K562 (cell line): ENCODE results near the gene ZNF785. TPM values are rescaled to one million over a fixed set of nuclear protein-coding genes. Genes with fewer than 3 reads are reported as not detected.

Experiments used
- ATAC-seq: fragments of 200-7000 bp; cut with Tn5 transposase; 3 replicates; pipeline ENCODE4 v1.9.1; 2020; ENCODE audit warnings: moderate library complexity
- BruUV-seq: library from RNA; stranded (reverse); fragments of 400-500 nt; replicated peaks from 2 replicates; lab custom pipeline; 2021; lab: Mats Ljungman, UMichigan
- CTCF ChIA-PET: fragments of 300-600 bp; formaldehyde crosslinking; extraction: SDS; loops from one replicate; lab custom pipeline; 2021; ENCODE audit warnings: low intra/inter-chr PET ratio; lab: Yijun Ruan, JAX
- POLR2A ChIA-PET: fragments of 300-600, 350-650 bp; sonication (Branson Sonifier 250); formaldehyde crosslinking; extraction: SDS; loops from one replicate; lab custom pipeline; 2021; ENCODE audit warnings: antibody characterized with exemption, inconsistent platforms; lab: Yijun Ruan, JAX
- DNase-seq, 4 experiments: peaks; one replicate each; pipeline versions ENCODE4 v3.0.0 to v3.0.0-alpha.2; 2011 to 2018; ENCODE audit warnings: low spot score in 3 of 4, mixed read lengths in 3 of 4; ENCODE audit errors: extremely low read depth in 1 of 4
- FAIRE-seq: peaks from 2 replicates; lab custom pipeline; 2011; peaks lifted over from hg19 to GRCh38; lab: Jason Lieb, UNC
- H2AFZ ChIP-seq: 2 replicates; pipeline ENCODE4 v1.6.0; 2011; ENCODE audit warnings: low read depth, low read length, control low read depth, inconsistent platforms
- H3K27ac ChIP-seq: fragments of 200-600 bp; 3 replicates; pipeline ENCODE4 v1.8.0; 2011; ENCODE audit warnings: low read depth, mild to moderate bottlenecking, control low read depth, inconsistent platforms, low read length, moderate library complexity, mixed read lengths; ENCODE audit errors: extremely low read depth
- H3K27me3 ChIP-seq, 2 experiments: fragments of 300-600 bp in 1 of 2; 2 replicates in 1 of 2; 3 replicates in 1 of 2; pipeline versions ENCODE4 v1.6.0 to v1.8.0; 2011; ENCODE audit warnings: inconsistent platforms in 2 of 2, low read length in 2 of 2, mild to moderate bottlenecking in 1 of 2, mixed read lengths in 1 of 2, moderate library complexity in 1 of 2; ENCODE audit not compliant: control insufficient read depth in 2 of 2, insufficient read depth in 2 of 2
- H3K36me3 ChIP-seq: fragments of 300-600 bp; 3 replicates; pipeline ENCODE4 v1.8.0; 2011; ENCODE audit warnings: mild to moderate bottlenecking, low read length, inconsistent platforms; ENCODE audit not compliant: control insufficient read depth, insufficient read depth
- H3K4me1 ChIP-seq, 2 experiments: fragments of 200-600 bp in 1 of 2; replicated peaks in 1 of 2; 2 replicates in 1 of 2; 3 replicates in 1 of 2; pipeline versions ENCODE4 v1.5.1 to v1.8.0; 2011; ENCODE audit warnings: inconsistent platforms in 2 of 2, low read length in 2 of 2, mild to moderate bottlenecking in 1 of 2, mixed read lengths in 1 of 2, moderate library complexity in 1 of 2; ENCODE audit not compliant: control insufficient read depth in 2 of 2, insufficient read depth in 2 of 2
- H3K4me2 ChIP-seq: 2 replicates; pipeline ENCODE4 v1.6.1; 2011; ENCODE audit warnings: low read length, control low read depth, inconsistent platforms, mixed read lengths; ENCODE audit not compliant: insufficient read depth
- H3K4me3 ChIP-seq: fragments of 200-600 bp; sonication (generic), shearing (Covaris generic); 2 replicates; pipeline ENCODE4 v1.5.1; 2016; ENCODE audit warnings: control low read depth, inconsistent platforms
- H3K79me2 ChIP-seq: fragments of 200-600 bp; 3 replicates; pipeline ENCODE4 v1.8.0; 2011; ENCODE audit warnings: low read length, inconsistent platforms; ENCODE audit not compliant: control insufficient read depth, insufficient read depth
- H3K9ac ChIP-seq, 2 experiments: 2 replicates each; pipeline versions ENCODE4 v1.6.0 to v1.6.1; 2011; ENCODE audit warnings: low read depth in 2 of 2, low read length in 2 of 2, control low read depth in 1 of 2, inconsistent platforms in 1 of 2, mild to moderate bottlenecking in 1 of 2, mixed read lengths in 1 of 2; ENCODE audit not compliant: insufficient read depth in 1 of 2
- H3K9me1 ChIP-seq: one replicate; pipeline ENCODE4 v1.6.0; 2011; ENCODE audit warnings: inconsistent platforms, mild to moderate bottlenecking, low read length, moderate library complexity; ENCODE audit not compliant: control insufficient read depth, insufficient read depth
- H3K9me3 ChIP-seq: replicated peaks from 2 replicates; pipeline ENCODE4 v1.5.1; 2011; ENCODE audit warnings: low read depth, low read length, inconsistent platforms; ENCODE audit not compliant: control insufficient read depth, insufficient read depth
- H4K20me1 ChIP-seq: replicated peaks from 2 replicates; pipeline ENCODE4 v1.6.1; 2011; ENCODE audit warnings: low read length, inconsistent platforms, mixed read lengths; ENCODE audit not compliant: control insufficient read depth, insufficient read depth
- ARHGAP35 ChIP-seq: fragments of 450-650 bp; IDR thresholded peaks from 2 replicates; pipeline ENCODE4 v1.6.1; 2018; ENCODE audit not compliant: partially characterized antibody
- C11orf30 ChIP-seq: fragments of 450-650 bp; IDR thresholded peaks from 2 replicates; pipeline ENCODE4 v1.6.1; 2016; ENCODE audit warnings: low read depth, mild to moderate bottlenecking
- FOXJ2 ChIP-seq: fragments of 200-800 bp; sonication (Bioruptor generic); IDR thresholded peaks from 2 replicates; pipeline ENCODE4 v1.6.1; 2016; ENCODE audit warnings: missing genetic modification characterization, missing compliant biosample characterization
- MCM2 ChIP-seq: fragments of 450-650 bp; IDR thresholded peaks from 2 replicates; pipeline ENCODE4 v1.6.1; 2017; ENCODE audit warnings: low read depth, mild to moderate bottlenecking
- MTF1 ChIP-seq: fragments of 250-450 bp; sonication (Bioruptor Pico); IDR thresholded peaks from 2 replicates; pipeline ENCODE4 v1.9.0; 2021; ENCODE audit warnings: moderate library complexity, mild to moderate bottlenecking, inconsistent platforms, borderline replicate concordance
- PCBP1 ChIP-seq: fragments of 200-400 bp; formaldehyde crosslinking; IDR thresholded peaks from 2 replicates; pipeline ENCODE4 v1.6.1; 2018; ENCODE audit warnings: mild to moderate bottlenecking, low read depth, low read length; ENCODE audit not compliant: poor library complexity, severe bottlenecking
- PCBP2 ChIP-seq: fragments of 200-400 bp; formaldehyde crosslinking; IDR thresholded peaks from 2 replicates; pipeline ENCODE4 v1.6.1; 2018; ENCODE audit warnings: low read length, low read depth, mild to moderate bottlenecking, moderate library complexity; ENCODE audit not compliant: poor library complexity, severe bottlenecking
- RBM39 ChIP-seq: fragments of 200-400 bp; formaldehyde crosslinking; optimal IDR thresholded peaks from 2 replicates; pipeline ENCODE3; 2018; ENCODE audit warnings: low read depth, low read length
- SPI1 ChIP-seq: IDR thresholded peaks from 2 replicates; pipeline ENCODE4 v1.6.1; 2011; ENCODE audit warnings: low read depth, low read length, control low read depth, borderline replicate concordance
- TBP ChIP-seq: optimal IDR thresholded peaks from 2 replicates; pipeline ENCODE3; 2011; ENCODE audit warnings: low read depth, low read length, improper control_type of control experiment
- ZNF436 ChIP-seq: fragments of 250-450, 450-650 bp; sonication (Bioruptor Pico); formaldehyde crosslinking; IDR thresholded peaks from 2 replicates; pipeline ENCODE4 v1.7.0; 2020; ENCODE audit warnings: mild to moderate bottlenecking
- ZNF589 ChIP-seq: fragments of 200-800 bp; sonication (Bioruptor generic); IDR thresholded peaks from 2 replicates; pipeline ENCODE4 v1.6.1; 2016; ENCODE audit warnings: low read depth, missing genetic modification characterization, missing compliant biosample characterization
- ZNF699 ChIP-seq: fragments of 250-450 bp; sonication (Bioruptor Pico); IDR thresholded peaks from 2 replicates; pipeline ENCODE4 v1.8.0; 2021; ENCODE audit warnings: mild to moderate bottlenecking, moderate library complexity; ENCODE audit not compliant: insufficient replicate concordance
- WGBS: fragments of 100-300 bp; shearing (Covaris generic); methylation state at CpG from one replicate; pipeline ENCODE4 v1.1.6; 2016; ENCODE audit warnings: low coverage, mixed read lengths; ENCODE audit not compliant: insufficient coverage; ENCODE audit errors: missing lambda C conversion rate; 5-methylcytosine and 5-hydroxymethylcytosine counted together
- in situ Hi-C: fragments of 300-500 bp; cut with MboI; formaldehyde crosslinking; loops from 4 replicates; pipeline ENCODE4 v1.15.0; 2018; ENCODE audit warnings: inconsistent platforms, mixed read lengths
- intact Hi-C: fragments of 100-400 bp; cut with micrococcal nuclease; formaldehyde crosslinking; loops from 2 replicates; pipeline ENCODE4 v1.14.2; 2022
- polyA plus RNA-seq, 8 experiments: library from polyadenylated mRNA; depleted of rRNA in 4 of 8; stranded (reverse) in 5 of 8; unstranded in 3 of 8; fragments of >200 nt; fragmentation: Nextera tagmentation in 2 of 8; fragmentation: Illumina TruSeq in 1 of 8; extraction: Ambion mirVana in 2 of 8; extraction: Trizol in 1 of 8; gene quantifications; 2 replicates each; pipeline versions ENCODE4 v1.2.1 to v1.2.3, GENCODE V29; 2011 to 2014; ENCODE audit warnings: inconsistent platforms in 1 of 8, missing spikeins in 1 of 8
- total RNA-seq, 7 experiments: library from RNA; depleted of rRNA in 6 of 7; stranded (reverse); fragments of >200 nt in 6 of 7; fragmentation: Illumina TruSeq in 2 of 7; extraction: Trizol in 2 of 7; gene quantifications; 2 replicates each; pipeline versions ENCODE4 v1.2.1 to v1.2.3, GENCODE V29; 2011 to 2021; ENCODE audit warnings: low replicate concordance in 1 of 7
- TF ChIP-seq, protein P1 (sequence below): sonication (generic); formaldehyde crosslinking; IDR thresholded peaks from 2 replicates; pipeline ENCODE4 v1.8.0; 2023; ENCODE audit warnings: mild to moderate bottlenecking, missing genetic modification reagents
- TF ChIP-seq, protein P2 (sequence below), 2 experiments: IDR thresholded peaks; 2 replicates each; pipeline ENCODE4 v1.6.1; 2011; ENCODE audit warnings: borderline replicate concordance in 1 of 2, control low read depth in 1 of 2, low read depth in 1 of 2, low read length in 1 of 2, mild to moderate bottlenecking in 1 of 2, mixed read lengths in 1 of 2, moderate library complexity in 1 of 2; ENCODE audit not compliant: insufficient read depth in 1 of 2, insufficient read length in 1 of 2, poor library complexity in 1 of 2, severe bottlenecking in 1 of 2; ENCODE audit errors: extremely low read depth in 1 of 2
- TF ChIP-seq, protein P3 (sequence below), 2 experiments: fragments of 250-450 bp in 1 of 2; fragments of 450-650 bp in 1 of 2; sonication (Bioruptor Pico) in 1 of 2; IDR thresholded peaks; 2 replicates each; pipeline versions ENCODE4 v1.6.1 to v1.8.0; 2016 to 2021; ENCODE audit warnings: mild to moderate bottlenecking in 2 of 2, moderate library complexity in 2 of 2, missing compliant biosample characterization in 1 of 2, missing genetic modification characterization in 1 of 2

ZNF785 gene
- total and polyA plus RNA-seq, 9 of the 15 experiments (the other 6 are each of a cell fraction or from before 2014, with no cell fraction given), result 0.64 to 11.0 (median 6.4) TPM

- POLR2A ChIA-PET, result interaction anchor here (0.6 to 4.2 kb wide), 11 partner anchors 9 to 227 kb away, joined by 3 to 28 read pairs (median 5); partner anchors contain the start of genes DCTPP1, ZNF688 and ZNF689
- Histone ChIP-seq H3K9me3 (no peaks in the 10 kb centered on the region), H3K4me1 (peaks cover 9 to 40% of the 10 kb centered on the region in 2 experiments; a peak in 4 of 5 replicates), H3K27me3 (no peaks in the 10 kb centered on the region), H3K4me3 (peak overlapping the region; percentile 61), H3K4me2 (peak overlapping the region; percentile 93), H4K20me1 (no peaks in the 10 kb centered on the region), H3K27ac (peak overlapping the region; percentile 99), H3K9ac (peak overlapping the region; percentile 98 to 99), H3K79me2 (peaks cover 65% of the 10 kb centered on the region), H2AFZ (peak overlapping the region; percentile 95), H3K36me3 (peaks cover 48% of the 10 kb centered on the region), H3K9me1 (no peaks in the 10 kb centered on the region)
- in situ Hi-C loops, result no loop called here
- DNase-seq, result peak in 3 of 4 experiments; percentile 31 to 56 (median 36)
- intact Hi-C loops, result loop anchor here (1.0 kb wide), 1 partner anchor 27 kb away; the partner anchor contains the start of gene ZNF764
- no peak for FAIRE-seq
- ATAC-seq, result peak; percentile 36
- no TSS peak for BruUV-seq
- 0% methylated on average over 22 of the region's 23 CpGs for WGBS
- CTCF ChIA-PET, result interaction anchor here (1.1 kb wide), 1 partner anchor 50 kb away, joined by 6 read pairs; no protein-coding TSS in a partner anchor
- TF ChIP-seq ARHGAP35, result no peak
- no peak for TF ChIP-seq ZNF436 (CRISPR knock-in tag)
- no peak for TF ChIP-seq PCBP2
- 0 out of 2 replicates have a peak, but pooled peaks have one; percentile 15 for TF ChIP-seq ZNF589 (CRISPR knock-in tag)
- TF ChIP-seq, protein P1, sequence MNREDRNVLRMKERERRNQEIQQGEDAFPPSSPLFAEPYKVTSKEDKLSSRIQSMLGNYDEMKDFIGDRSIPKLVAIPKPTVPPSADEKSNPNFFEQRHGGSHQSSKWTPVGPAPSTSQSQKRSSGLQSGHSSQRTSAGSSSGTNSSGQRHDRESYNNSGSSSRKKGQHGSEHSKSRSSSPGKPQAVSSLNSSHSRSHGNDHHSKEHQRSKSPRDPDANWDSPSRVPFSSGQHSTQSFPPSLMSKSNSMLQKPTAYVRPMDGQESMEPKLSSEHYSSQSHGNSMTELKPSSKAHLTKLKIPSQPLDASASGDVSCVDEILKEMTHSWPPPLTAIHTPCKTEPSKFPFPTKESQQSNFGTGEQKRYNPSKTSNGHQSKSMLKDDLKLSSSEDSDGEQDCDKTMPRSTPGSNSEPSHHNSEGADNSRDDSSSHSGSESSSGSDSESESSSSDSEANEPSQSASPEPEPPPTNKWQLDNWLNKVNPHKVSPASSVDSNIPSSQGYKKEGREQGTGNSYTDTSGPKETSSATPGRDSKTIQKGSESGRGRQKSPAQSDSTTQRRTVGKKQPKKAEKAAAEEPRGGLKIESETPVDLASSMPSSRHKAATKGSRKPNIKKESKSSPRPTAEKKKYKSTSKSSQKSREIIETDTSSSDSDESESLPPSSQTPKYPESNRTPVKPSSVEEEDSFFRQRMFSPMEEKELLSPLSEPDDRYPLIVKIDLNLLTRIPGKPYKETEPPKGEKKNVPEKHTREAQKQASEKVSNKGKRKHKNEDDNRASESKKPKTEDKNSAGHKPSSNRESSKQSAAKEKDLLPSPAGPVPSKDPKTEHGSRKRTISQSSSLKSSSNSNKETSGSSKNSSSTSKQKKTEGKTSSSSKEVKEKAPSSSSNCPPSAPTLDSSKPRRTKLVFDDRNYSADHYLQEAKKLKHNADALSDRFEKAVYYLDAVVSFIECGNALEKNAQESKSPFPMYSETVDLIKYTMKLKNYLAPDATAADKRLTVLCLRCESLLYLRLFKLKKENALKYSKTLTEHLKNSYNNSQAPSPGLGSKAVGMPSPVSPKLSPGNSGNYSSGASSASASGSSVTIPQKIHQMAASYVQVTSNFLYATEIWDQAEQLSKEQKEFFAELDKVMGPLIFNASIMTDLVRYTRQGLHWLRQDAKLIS (CRISPR knock-in tag), result 0 out of 2 replicates have a peak, but pooled peaks have one; percentile 64
- TF ChIP-seq, protein P2, sequence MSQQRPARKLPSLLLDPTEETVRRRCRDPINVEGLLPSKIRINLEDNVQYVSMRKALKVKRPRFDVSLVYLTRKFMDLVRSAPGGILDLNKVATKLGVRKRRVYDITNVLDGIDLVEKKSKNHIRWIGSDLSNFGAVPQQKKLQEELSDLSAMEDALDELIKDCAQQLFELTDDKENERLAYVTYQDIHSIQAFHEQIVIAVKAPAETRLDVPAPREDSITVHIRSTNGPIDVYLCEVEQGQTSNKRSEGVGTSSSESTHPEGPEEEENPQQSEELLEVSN (IDR thresholded peaks at IDR 0.05; ENCODE audit: borderline replicate concordance in 1 of 2, extremely low read depth in 1 of 2, insufficient read depth in 1 of 2, insufficient read length in 1 of 2, low read depth in 1 of 2, low read length in 1 of 2, poor library complexity in 1 of 2, severe bottlenecking in 1 of 2), result peak in 1 of 2 experiments; percentile 3
- TF ChIP-seq ZNF699, result no peak
- TF ChIP-seq TBP, result peak; percentile 28
- no peak for TF ChIP-seq MTF1
- 0 out of 2 replicates have a peak, but pooled peaks have one; percentile 28 for TF ChIP-seq SPI1
- TF ChIP-seq, protein P3, sequence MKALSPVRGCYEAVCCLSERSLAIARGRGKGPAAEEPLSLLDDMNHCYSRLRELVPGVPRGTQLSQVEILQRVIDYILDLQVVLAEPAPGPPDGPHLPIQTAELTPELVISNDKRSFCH (CRISPR knock-in tag; IDR thresholded peaks at IDR 0.05), result no peak
- TF ChIP-seq, protein P3 (tag; IDR thresholded peaks at IDR 0.05), result no peak
- TF ChIP-seq PCBP1, result peak; percentile 25
- no peak for TF ChIP-seq MCM2
- TF ChIP-seq RBM39, result no peak
- peak; percentile 70 for TF ChIP-seq FOXJ2 (tag)
- no peak for TF ChIP-seq C11orf30
Measured at GRCh38 chr16:30585022-30585399, 486 bp downstream of the ZNF785 start.
